ENCODE data around the gene ACSL3. TPM values are rescaled to one million over a fixed set of nuclear protein-coding genes. Genes with fewer than 3 reads are reported as not detected.

Gene ACSL3
- total RNA-seq, 1 donor from 2014 or later, result 144 TPM

GRCh38 chr2:222893716-222894115 is 32.9 kb downstream of the ACSL3 start:
- Histone ChIP-seq H3K27ac (ENCODE audit: low read depth, low read length) (no peak overlapping the region), H3K4me2 (ENCODE audit: low read length) (no peak overlapping the region), H3K9me3 (ENCODE audit: insufficient read depth, low read depth, low read length) (no peaks in the 10 kb centered on the region), H3K4me3 (ENCODE audit: insufficient read depth, low read depth, low read length) (no peak overlapping the region), H3K4me1 (ENCODE audit: insufficient read depth, low read length) (no peaks in the 10 kb centered on the region), H3K27me3 (ENCODE audit: insufficient read depth, low read length) (no peaks in the 10 kb centered on the region), H3K36me3 (ENCODE audit: insufficient read depth, low read length) (no peaks in the 10 kb centered on the region), H3K79me2 (ENCODE audit: insufficient read depth, low read length) (peaks cover 75% of the 10 kb centered on the region), H2AFZ (ENCODE audit: low read depth, low read length) (no peak overlapping the region), H3K9ac (ENCODE audit: low read length) (no peak overlapping the region), H4K20me1 (ENCODE audit: insufficient read depth, low read length) (peaks cover 62% of the 10 kb centered on the region)
- H3K27me3 Mint-ChIP-seq (ENCODE audit: low read depth, unreplicated experiment), result no peaks in the 10 kb centered on the region
- no peak for TF ChIP-seq EZH2 (IDR thresholded peaks at IDR 0.05; ENCODE audit: insufficient read depth, low read length)
- TF ChIP-seq, protein P1, sequence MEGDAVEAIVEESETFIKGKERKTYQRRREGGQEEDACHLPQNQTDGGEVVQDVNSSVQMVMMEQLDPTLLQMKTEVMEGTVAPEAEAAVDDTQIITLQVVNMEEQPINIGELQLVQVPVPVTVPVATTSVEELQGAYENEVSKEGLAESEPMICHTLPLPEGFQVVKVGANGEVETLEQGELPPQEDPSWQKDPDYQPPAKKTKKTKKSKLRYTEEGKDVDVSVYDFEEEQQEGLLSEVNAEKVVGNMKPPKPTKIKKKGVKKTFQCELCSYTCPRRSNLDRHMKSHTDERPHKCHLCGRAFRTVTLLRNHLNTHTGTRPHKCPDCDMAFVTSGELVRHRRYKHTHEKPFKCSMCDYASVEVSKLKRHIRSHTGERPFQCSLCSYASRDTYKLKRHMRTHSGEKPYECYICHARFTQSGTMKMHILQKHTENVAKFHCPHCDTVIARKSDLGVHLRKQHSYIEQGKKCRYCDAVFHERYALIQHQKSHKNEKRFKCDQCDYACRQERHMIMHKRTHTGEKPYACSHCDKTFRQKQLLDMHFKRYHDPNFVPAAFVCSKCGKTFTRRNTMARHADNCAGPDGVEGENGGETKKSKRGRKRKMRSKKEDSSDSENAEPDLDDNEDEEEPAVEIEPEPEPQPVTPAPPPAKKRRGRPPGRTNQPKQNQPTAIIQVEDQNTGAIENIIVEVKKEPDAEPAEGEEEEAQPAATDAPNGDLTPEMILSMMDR (IDR thresholded peaks at IDR 0.05; ENCODE audit: insufficient read depth, low read depth, low read length), result no peak
- peaks cover 46% of the 10 kb centered on the region for H3K4me1 Mint-ChIP-seq (ENCODE audit: low read depth, unreplicated experiment)
- H3K27ac Mint-ChIP-seq (ENCODE audit: unreplicated experiment), result peak overlapping the region; percentile 3
- no peak overlapping the region for H3K4me3 Mint-ChIP-seq (ENCODE audit: unreplicated experiment)
- H3K36me3 Mint-ChIP-seq (ENCODE audit: low read depth, unreplicated experiment), result peaks cover 7% of the 10 kb centered on the region
- H3K9me3 Mint-ChIP-seq (ENCODE audit: unreplicated experiment), result no peaks in the 10 kb centered on the region
- no peak for DNase-seq (ENCODE audit: low read depth)
- no peak for FAIRE-seq

DNA sequence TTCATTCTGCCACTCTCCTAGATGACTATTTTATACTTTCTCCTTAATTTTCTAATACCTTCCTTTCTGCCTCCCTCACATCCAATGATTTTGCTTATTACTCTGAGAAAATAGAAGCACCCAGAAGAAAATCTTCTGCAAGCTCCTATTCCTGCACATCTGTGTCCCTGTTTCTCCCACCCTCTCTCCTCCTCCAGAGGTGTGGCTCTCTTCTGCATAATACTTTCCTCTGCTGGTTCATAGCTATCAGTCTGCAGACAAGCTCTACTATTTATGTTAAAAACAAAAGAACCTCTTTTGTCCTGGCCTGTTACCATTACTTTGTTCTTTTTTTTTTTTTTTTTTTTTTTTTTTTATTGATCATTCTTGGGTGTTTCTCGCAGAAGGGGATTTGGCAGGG is 34.3 kb downstream of the ACSL3 start:
- H4K20me1 ChIP-seq (ENCODE audit: insufficient read depth, low read length), result peaks cover 59% of the 10 kb centered on the region
- DNase-seq (ENCODE audit: low read depth) (no peak), FAIRE-seq (no peak)
- H3K9ac ChIP-seq (ENCODE audit: low read length), result no peak overlapping the region
- H3K27ac ChIP-seq (ENCODE audit: low read depth, low read length), result no peak overlapping the region
- H3K9me3 ChIP-seq (ENCODE audit: insufficient read depth, low read depth, low read length), result no peaks in the 10 kb centered on the region
- no peaks in the 10 kb centered on the region for H3K36me3 ChIP-seq (ENCODE audit: insufficient read depth, low read length)
- H3K4me3 ChIP-seq (ENCODE audit: insufficient read depth, low read depth, low read length), result no peak overlapping the region
- H3K4me2 ChIP-seq (ENCODE audit: low read length), result no peak overlapping the region
- H3K4me1 Mint-ChIP-seq (ENCODE audit: low read depth, unreplicated experiment), result peaks cover 42% of the 10 kb centered on the region
- peaks cover 3% of the 10 kb centered on the region for H3K4me1 ChIP-seq (ENCODE audit: insufficient read depth, low read length)
- no peak overlapping the region for H3K27ac Mint-ChIP-seq (ENCODE audit: unreplicated experiment)
- H3K9me3 Mint-ChIP-seq (ENCODE audit: unreplicated experiment), result no peaks in the 10 kb centered on the region
- H3K36me3 Mint-ChIP-seq (ENCODE audit: low read depth, unreplicated experiment), result peaks cover 7% of the 10 kb centered on the region
- H2AFZ ChIP-seq (ENCODE audit: low read depth, low read length), result no peak overlapping the region
- no peaks in the 10 kb centered on the region for H3K27me3 Mint-ChIP-seq (ENCODE audit: low read depth, unreplicated experiment)
- no peak overlapping the region for H3K4me3 Mint-ChIP-seq (ENCODE audit: unreplicated experiment)
- TF ChIP-seq EZH2 (IDR thresholded peaks at IDR 0.05; ENCODE audit: insufficient read depth, low read length), result no peak
- TF ChIP-seq, protein P1 (IDR thresholded peaks at IDR 0.05; ENCODE audit: insufficient read depth, low read depth, low read length), result no peak
- no peaks in the 10 kb centered on the region for H3K27me3 ChIP-seq (ENCODE audit: insufficient read depth, low read length)
- H3K79me2 ChIP-seq (ENCODE audit: insufficient read depth, low read length), result peaks cover 74% of the 10 kb centered on the region

- no peak overlapping the region for H3K4me3 Mint-ChIP-seq (ENCODE audit: unreplicated experiment)
- H3K4me1 Mint-ChIP-seq (ENCODE audit: low read depth, unreplicated experiment), result peaks cover 34% of the 10 kb centered on the region
- no peaks in the 10 kb centered on the region for H3K27me3 Mint-ChIP-seq (ENCODE audit: low read depth, unreplicated experiment)
- Histone ChIP-seq H3K27me3 (ENCODE audit: insufficient read depth, low read length) (no peaks in the 10 kb centered on the region), H3K4me2 (ENCODE audit: low read length) (no peak overlapping the region), H3K9me3 (ENCODE audit: insufficient read depth, low read depth, low read length) (no peaks in the 10 kb centered on the region), H3K36me3 (ENCODE audit: insufficient read depth, low read length) (peaks cover 4% of the 10 kb centered on the region), H3K27ac (ENCODE audit: low read depth, low read length) (no peak overlapping the region), H3K79me2 (ENCODE audit: insufficient read depth, low read length) (peaks cover 69% of the 10 kb centered on the region), H3K4me3 (ENCODE audit: insufficient read depth, low read depth, low read length) (no peak overlapping the region), H2AFZ (ENCODE audit: low read depth, low read length) (no peak overlapping the region), H3K4me1 (ENCODE audit: insufficient read depth, low read length) (peaks cover 10% of the 10 kb centered on the region), H4K20me1 (ENCODE audit: insufficient read depth, low read length) (peaks cover 57% of the 10 kb centered on the region), H3K9ac (ENCODE audit: low read length) (no peak overlapping the region)
- DNase-seq (ENCODE audit: low read depth) (no peak), FAIRE-seq (no peak)
- H3K27ac Mint-ChIP-seq (ENCODE audit: unreplicated experiment), result no peak overlapping the region
- H3K36me3 Mint-ChIP-seq (ENCODE audit: low read depth, unreplicated experiment), result peaks cover 5% of the 10 kb centered on the region
- TF ChIP-seq, protein P1 (IDR thresholded peaks at IDR 0.05; ENCODE audit: insufficient read depth, low read depth, low read length), result no peak
- TF ChIP-seq EZH2 (IDR thresholded peaks at IDR 0.05; ENCODE audit: insufficient read depth, low read length), result no peak
- H3K9me3 Mint-ChIP-seq (ENCODE audit: unreplicated experiment), result no peaks in the 10 kb centered on the region
Measured at GRCh38 chr2:222897898-222898297, 37.1 kb downstream of the ACSL3 start.

All from astrocyte (in vitro differentiated cells and primary cell).